Fibroblast of lung (primary cell): Measurements from ENCODE around the gene IZUMO2. TPM values are rescaled to one million over a fixed set of nuclear protein-coding genes. Genes with fewer than 3 reads are reported as not detected.

Experiments used
- DNase-seq, 2 donors: peaks; one replicate each; pipeline versions ENCODE4 v3.0.0 to v3.0.0-alpha.2; 2010; ENCODE audit warnings: low read depth in 2 of 2
- H2AFZ ChIP-seq: 2 replicates; pipeline ENCODE4 v1.5.1; 2012; ENCODE audit warnings: low read length, control low read depth, inconsistent platforms
- H3K27ac ChIP-seq: 2 replicates; pipeline ENCODE4 v1.5.1; 2011; ENCODE audit warnings: low read length, control low read depth; ENCODE audit not compliant: insufficient read depth
- H3K27me3 ChIP-seq: 2 replicates; pipeline ENCODE4 v1.5.1; 2011; ENCODE audit warnings: mild to moderate bottlenecking, low read length; ENCODE audit not compliant: control insufficient read depth, insufficient read depth
- H3K36me3 ChIP-seq: 2 replicates; pipeline ENCODE4 v1.5.1; 2011; ENCODE audit warnings: low read length; ENCODE audit not compliant: control insufficient read depth, insufficient read depth
- H3K4me1 ChIP-seq: 2 replicates; pipeline ENCODE4 v1.5.1; 2011; ENCODE audit warnings: low read length; ENCODE audit not compliant: control insufficient read depth, insufficient read depth; ENCODE audit errors: extremely low read depth
- H3K4me2 ChIP-seq: 2 replicates; pipeline ENCODE4 v1.5.1; 2011; ENCODE audit warnings: low read length, control low read depth; ENCODE audit not compliant: insufficient read depth; ENCODE audit errors: extremely low read depth
- H3K4me3 ChIP-seq, 4 experiments: fragments of 200-600 bp in 1 of 4; sonication (generic) in 1 of 4; replicated peaks in 1 of 4; 2 replicates each; pipeline ENCODE4 v1.5.1; 2011 to 2016; ENCODE audit warnings: low read length in 4 of 4, low read depth in 3 of 4, mild to moderate bottlenecking in 3 of 4, control low read depth in 2 of 4, inconsistent platforms in 1 of 4, mixed read lengths in 1 of 4; ENCODE audit not compliant: insufficient read depth in 1 of 4; ENCODE audit errors: control extremely low read depth in 1 of 4
- H3K79me2 ChIP-seq: 2 replicates; pipeline ENCODE4 v1.5.1; 2012; ENCODE audit warnings: mild to moderate bottlenecking, low read length, inconsistent platforms; ENCODE audit not compliant: control insufficient read depth, insufficient read depth
- H3K9ac ChIP-seq: 2 replicates; pipeline ENCODE4 v1.5.1; 2011; ENCODE audit warnings: mild to moderate bottlenecking, low read length, control low read depth; ENCODE audit not compliant: insufficient read depth
- H3K9me3 ChIP-seq: 2 replicates; pipeline ENCODE4 v1.5.1; 2012; ENCODE audit warnings: low read depth, low read length; ENCODE audit not compliant: control insufficient read depth, insufficient read depth
- H4K20me1 ChIP-seq: 2 replicates; pipeline ENCODE4 v1.5.1; 2011; ENCODE audit warnings: low read length; ENCODE audit not compliant: control insufficient read depth, insufficient read depth; ENCODE audit errors: extremely low read depth
- EZH2 ChIP-seq: IDR thresholded peaks from 2 replicates; pipeline ENCODE4 v1.5.1; 2012; ENCODE audit warnings: low read length, control low read depth, mild to moderate bottlenecking; ENCODE audit errors: missing control alignments
- polyA plus RNA-seq, 2 donors: library from polyadenylated mRNA; depleted of rRNA in 1 of 2; stranded (reverse) in 1 of 2; unstranded in 1 of 2; fragments of >200 nt; gene quantifications; 2 replicates each; pipeline ENCODE4 v1.2.1, GENCODE V29; 2011 to 2012; ENCODE audit warnings: missing spikeins in 1 of 2
- total RNA-seq: library from RNA; depleted of rRNA; stranded (reverse); fragments of >200 nt; gene quantifications from 2 replicates; pipeline ENCODE4 v1.2.1, GENCODE V29; 2014
- TF ChIP-seq, protein P1 (sequence below), 2 donors: IDR thresholded peaks in 1 of 2; conservative IDR thresholded peaks in 1 of 2; 1 replicate in 1 of 2; 2 replicates in 1 of 2; pipeline ENCODE4 v1.5.1; 2011 to 2012; ENCODE audit warnings: low read length in 2 of 2, control low read depth in 1 of 2, inconsistent platforms in 1 of 2, low read depth in 1 of 2, mild to moderate bottlenecking in 1 of 2

IZUMO2 gene
- total and polyA plus RNA-seq, 2 donors (not counting 1 experiment from before 2014, with no cell fraction given) = not detected

DNA sequence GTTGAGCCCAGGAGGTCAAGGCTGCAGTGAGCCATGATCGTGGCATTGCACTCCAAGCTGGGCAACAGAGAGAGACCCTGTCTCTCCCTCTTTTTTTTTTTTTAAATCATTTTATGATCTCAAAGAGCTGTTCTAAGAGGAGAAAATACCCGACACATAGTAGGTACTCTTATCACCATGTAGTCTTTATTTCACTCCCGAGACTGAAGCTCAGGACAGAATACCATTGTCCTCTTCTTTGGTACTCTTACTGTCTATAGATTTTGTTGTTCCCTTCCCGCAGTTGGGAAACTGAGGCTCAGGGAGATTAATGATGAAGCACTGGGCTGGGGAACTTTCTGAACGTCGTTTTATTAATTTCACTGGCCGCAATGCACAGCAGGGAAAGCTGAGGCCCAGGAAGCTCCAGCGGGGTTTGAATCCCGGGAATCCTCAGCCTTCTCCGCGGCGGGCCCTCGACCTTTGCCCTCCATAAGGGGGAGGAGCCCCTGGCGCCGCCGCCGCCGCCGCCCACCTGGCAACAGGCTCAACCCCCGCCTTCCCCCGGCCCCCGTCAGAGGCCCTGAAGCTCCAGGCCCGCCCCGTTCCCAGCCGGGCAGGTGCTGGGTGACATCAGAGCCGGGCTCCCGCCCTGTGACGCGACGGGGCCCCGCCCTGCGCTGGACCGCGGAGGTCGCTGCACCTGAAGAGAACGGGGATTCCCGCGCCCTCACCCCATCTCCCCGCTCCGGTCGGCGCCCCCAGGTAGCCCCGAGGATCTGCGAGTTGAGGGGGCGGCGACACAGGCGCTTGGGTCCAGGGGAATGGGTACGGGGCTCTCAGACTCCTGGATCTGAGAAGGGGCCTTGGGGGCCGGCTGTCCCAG is 42.0 kb upstream of the IZUMO2 start:
- TF ChIP-seq, protein P1, sequence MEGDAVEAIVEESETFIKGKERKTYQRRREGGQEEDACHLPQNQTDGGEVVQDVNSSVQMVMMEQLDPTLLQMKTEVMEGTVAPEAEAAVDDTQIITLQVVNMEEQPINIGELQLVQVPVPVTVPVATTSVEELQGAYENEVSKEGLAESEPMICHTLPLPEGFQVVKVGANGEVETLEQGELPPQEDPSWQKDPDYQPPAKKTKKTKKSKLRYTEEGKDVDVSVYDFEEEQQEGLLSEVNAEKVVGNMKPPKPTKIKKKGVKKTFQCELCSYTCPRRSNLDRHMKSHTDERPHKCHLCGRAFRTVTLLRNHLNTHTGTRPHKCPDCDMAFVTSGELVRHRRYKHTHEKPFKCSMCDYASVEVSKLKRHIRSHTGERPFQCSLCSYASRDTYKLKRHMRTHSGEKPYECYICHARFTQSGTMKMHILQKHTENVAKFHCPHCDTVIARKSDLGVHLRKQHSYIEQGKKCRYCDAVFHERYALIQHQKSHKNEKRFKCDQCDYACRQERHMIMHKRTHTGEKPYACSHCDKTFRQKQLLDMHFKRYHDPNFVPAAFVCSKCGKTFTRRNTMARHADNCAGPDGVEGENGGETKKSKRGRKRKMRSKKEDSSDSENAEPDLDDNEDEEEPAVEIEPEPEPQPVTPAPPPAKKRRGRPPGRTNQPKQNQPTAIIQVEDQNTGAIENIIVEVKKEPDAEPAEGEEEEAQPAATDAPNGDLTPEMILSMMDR (conservative IDR thresholded peaks at IDR 0.05 in 1 of 2, IDR thresholded peaks at IDR 0.05 in 1 of 2; ENCODE audit: low read depth in 1 of 2, low read length in 2 of 2) = no peak
- no peak for TF ChIP-seq EZH2
- Histone ChIP-seq H4K20me1 (no peaks in the 10 kb centered on the region), H3K27me3 (no peaks in the 10 kb centered on the region), H3K36me3 (no peaks in the 10 kb centered on the region), H3K4me2 (no peak overlapping the region), H3K4me1 (no peaks in the 10 kb centered on the region), H3K4me3 (no peak overlapping the region), H2AFZ (no peak overlapping the region), H3K9ac (no peak overlapping the region), H3K9me3 (no peaks in the 10 kb centered on the region), H3K27ac (no peak overlapping the region), H3K79me2 (no peaks in the 10 kb centered on the region)
- no peak for DNase-seq

DNA sequence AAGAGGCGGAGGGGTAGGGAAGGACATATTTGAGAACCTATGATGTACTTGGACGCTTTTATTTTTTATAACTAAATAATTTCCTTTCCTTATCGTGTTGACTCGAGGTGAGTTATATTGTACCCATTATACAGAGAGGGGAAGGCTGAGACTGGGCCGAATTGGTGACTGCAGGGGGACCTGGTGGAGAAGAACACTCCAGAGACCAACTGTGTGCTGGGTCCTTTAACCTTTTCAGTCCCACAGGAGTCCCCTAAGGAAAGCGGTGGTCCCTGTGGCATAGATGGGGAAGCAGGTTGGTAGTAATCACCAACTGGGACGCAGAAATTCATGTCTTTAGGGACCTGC is 41.0 kb upstream of the IZUMO2 start:
- H3K36me3 ChIP-seq = no peaks in the 10 kb centered on the region
- DNase-seq = no peak

DNA sequence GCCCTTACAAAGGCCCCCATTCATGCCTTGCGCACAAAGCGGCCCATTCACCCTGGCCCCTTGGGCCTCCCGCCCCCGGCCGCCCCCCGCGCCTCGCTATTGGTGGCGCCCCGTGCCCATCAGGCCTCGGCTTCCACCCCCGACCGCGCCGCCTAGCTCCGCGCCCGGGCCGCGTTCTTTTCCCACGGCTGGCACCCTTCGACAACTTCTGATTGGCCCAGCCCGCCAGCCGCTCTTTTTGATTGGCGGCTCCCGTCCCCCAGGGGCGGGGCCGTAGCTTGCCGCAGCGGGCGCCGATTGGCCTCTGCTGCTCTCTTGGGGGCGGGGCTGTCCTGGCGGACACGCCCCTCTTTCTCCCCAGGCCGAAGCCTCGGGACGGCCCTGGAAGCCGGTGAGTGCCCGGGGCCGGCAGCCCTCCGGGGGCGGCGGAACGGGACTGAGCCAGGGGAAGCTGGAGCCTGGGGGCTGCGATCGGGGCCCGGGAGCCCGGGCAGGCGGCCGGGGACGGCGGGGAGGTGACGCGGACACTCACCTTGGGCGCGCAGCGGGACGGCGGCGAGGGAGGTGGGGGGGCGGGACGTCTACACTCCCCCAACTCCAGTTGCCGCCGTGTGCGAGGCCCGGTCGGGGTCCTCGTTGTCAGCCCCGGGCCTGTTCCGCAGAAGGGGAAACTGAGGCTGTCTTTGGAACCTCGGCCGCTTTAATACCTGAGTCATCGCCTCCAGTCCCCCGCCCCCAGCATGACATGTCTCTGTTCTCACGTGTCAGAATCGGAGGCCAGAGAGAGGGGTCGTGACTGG is 40.4 kb upstream of the IZUMO2 start, which contains the start of gene MYH14:
Gene MYH14, plus strand, starts transcription at position 342 of the 800 bp plus-strand sequence. CDS start 6,744 bp downstream, outside the sequence.
- DNase-seq = peak in 1 of 2 donors; percentile 3
- no peaks in the 10 kb centered on the region for H3K27me3 ChIP-seq
- H2AFZ ChIP-seq = no peak within 1 kb of the TSS
- no peak within 1 kb of the TSS for H3K4me2 ChIP-seq
- H3K4me1 ChIP-seq = no peaks in the 10 kb centered on the region
- no peaks in the 10 kb centered on the region for H4K20me1 ChIP-seq
- TF ChIP-seq, protein P1 (conservative IDR thresholded peaks at IDR 0.05 in 1 of 2, IDR thresholded peaks at IDR 0.05 in 1 of 2; ENCODE audit: low read depth in 1 of 2, low read length in 2 of 2) = no peak
- no peak for TF ChIP-seq EZH2
- H3K9me3 ChIP-seq = no peaks in the 10 kb centered on the region
- H3K4me3 ChIP-seq = no peak within 1 kb of the TSS
- no peaks in the 10 kb centered on the region for H3K79me2 ChIP-seq
- H3K27ac ChIP-seq = no peak within 1 kb of the TSS
- no peaks in the 10 kb centered on the region for H3K36me3 ChIP-seq
- no peak within 1 kb of the TSS for H3K9ac ChIP-seq

More for the DNA sequence above, 41.0 kb upstream of the IZUMO2 start:
- no peak overlapping the region for H3K4me3 ChIP-seq
- no peaks in the 10 kb centered on the region for H3K4me1 ChIP-seq
- no peaks in the 10 kb centered on the region for H3K27me3 ChIP-seq
- no peak for TF ChIP-seq EZH2
- TF ChIP-seq, protein P1 (conservative IDR thresholded peaks at IDR 0.05 in 1 of 2, IDR thresholded peaks at IDR 0.05 in 1 of 2; ENCODE audit: low read depth in 1 of 2, low read length in 2 of 2) = no peak
- no peaks in the 10 kb centered on the region for H3K9me3 ChIP-seq
- no peak overlapping the region for H3K9ac ChIP-seq
- H3K27ac ChIP-seq = no peak overlapping the region
- H4K20me1 ChIP-seq = no peaks in the 10 kb centered on the region
- no peaks in the 10 kb centered on the region for H3K79me2 ChIP-seq
- no peak overlapping the region for H2AFZ ChIP-seq
- H3K4me2 ChIP-seq = no peak overlapping the region
